HepG2 (cell line): ENCODE data around the gene STMN3. TPM values are rescaled to one million over a fixed set of nuclear protein-coding genes. Genes with fewer than 3 reads are reported as not detected.

Experiments
- ARNT ChIP-seq: fragments of 450-650 bp; IDR thresholded peaks from 2 replicates; pipeline ENCODE4 v1.6.1; 2017
- ATF2 ChIP-seq: sonication (generic); formaldehyde crosslinking; IDR thresholded peaks from 2 replicates; pipeline ENCODE4 v1.4.0; 2020; ENCODE audit warnings: missing genetic modification reagents
- FOXP4 ChIP-seq: sonication (generic); formaldehyde crosslinking; IDR thresholded peaks from 2 replicates; pipeline ENCODE4 v1.4.0; 2020; ENCODE audit warnings: missing genetic modification reagents
- HDAC6 ChIP-seq: fragments of 200-600 bp; sonication (generic); IDR thresholded peaks from 2 replicates; pipeline ENCODE4 v1.7.0; 2017; ENCODE audit warnings: mild to moderate bottlenecking, antibody characterized with exemption, low read length, low read depth
- HNRNPLL ChIP-seq: fragments of 200-400 bp; formaldehyde crosslinking; IDR thresholded peaks from 2 replicates; pipeline ENCODE4 v1.6.1; 2017; ENCODE audit warnings: mild to moderate bottlenecking, low read depth, low read length; ENCODE audit not compliant: poor library complexity, severe bottlenecking
- HNRNPUL1 ChIP-seq: fragments of 200-400 bp; formaldehyde crosslinking; IDR thresholded peaks from 2 replicates; pipeline ENCODE4 v1.6.1; 2017; ENCODE audit warnings: low read depth, mild to moderate bottlenecking, low read length, moderate library complexity
- MAFK ChIP-seq, 2 experiments: IDR thresholded peaks in 1 of 2; conservative IDR thresholded peaks in 1 of 2; 2 replicates each; pipeline ENCODE4 v1.6.1; 2011; ENCODE audit warnings: improper control_type of control experiment in 2 of 2, low read length in 2 of 2
- MXD1 ChIP-seq: sonication (generic); formaldehyde crosslinking; IDR thresholded peaks from 2 replicates; pipeline ENCODE4 v1.4.0; 2020; ENCODE audit warnings: mild to moderate bottlenecking, missing genetic modification reagents
- PHF20 ChIP-seq: sonication (generic); formaldehyde crosslinking; IDR thresholded peaks from 2 replicates; pipeline ENCODE4 v1.5.0; 2020; ENCODE audit warnings: mild to moderate bottlenecking, missing genetic modification reagents
- POGZ ChIP-seq: sonication (generic); formaldehyde crosslinking; IDR thresholded peaks from 2 replicates; pipeline ENCODE4 v1.4.0; 2020; ENCODE audit warnings: mild to moderate bottlenecking, missing genetic modification reagents
- RFXAP ChIP-seq: sonication (generic); formaldehyde crosslinking; IDR thresholded peaks from 2 replicates; pipeline ENCODE4 v1.4.0; 2020; ENCODE audit warnings: missing genetic modification reagents, borderline replicate concordance
- SRSF1 ChIP-seq: fragments of 200-400 bp; formaldehyde crosslinking; optimal IDR thresholded peaks from 2 replicates; pipeline ENCODE3; 2017; ENCODE audit warnings: mild to moderate bottlenecking, low read depth, low read length, moderate library complexity
- TFAP4 ChIP-seq: sonication (generic); IDR thresholded peaks from 2 replicates; pipeline ENCODE4 v1.6.1; 2016; ENCODE audit warnings: low read depth, borderline replicate concordance
- ZBTB2 ChIP-seq: sonication (generic); formaldehyde crosslinking; IDR thresholded peaks from 2 replicates; pipeline ENCODE4 v1.8.0; 2022; ENCODE audit warnings: low read depth, missing genetic modification reagents
- ZFP37 ChIP-seq: sonication (generic); formaldehyde crosslinking; IDR thresholded peaks from 2 replicates; pipeline ENCODE4 v1.4.0; 2020; ENCODE audit warnings: missing genetic modification reagents, borderline replicate concordance
- ZNF296 ChIP-seq: sonication (generic); formaldehyde crosslinking; conservative IDR thresholded peaks from 2 replicates; pipeline ENCODE4 v1.5.0; 2020; ENCODE audit warnings: mild to moderate bottlenecking, missing genetic modification reagents
- ZNF343 ChIP-seq: sonication (generic); formaldehyde crosslinking; IDR thresholded peaks from 2 replicates; pipeline ENCODE4 v1.4.0; 2020; ENCODE audit warnings: mild to moderate bottlenecking, missing genetic modification reagents
- ZNF547 ChIP-seq: sonication (generic); formaldehyde crosslinking; IDR thresholded peaks from 2 replicates; pipeline ENCODE4 v1.5.1; 2020; ENCODE audit warnings: mild to moderate bottlenecking, missing genetic modification reagents
- ZNF691 ChIP-seq: sonication (generic); formaldehyde crosslinking; IDR thresholded peaks from 2 replicates; pipeline ENCODE4 v1.4.0; 2020; ENCODE audit warnings: missing genetic modification reagents, low read depth, mild to moderate bottlenecking, borderline replicate concordance
- ZNF891 ChIP-seq: sonication (generic); formaldehyde crosslinking; IDR thresholded peaks from 2 replicates; pipeline ENCODE4 v1.5.0; 2020; ENCODE audit warnings: mild to moderate bottlenecking, missing genetic modification reagents
- polyA plus RNA-seq, 8 experiments: library from polyadenylated mRNA; depleted of rRNA in 3 of 8; stranded (reverse) in 7 of 8; unstranded in 1 of 8; fragments of >200 nt; fragmentation: Illumina TruSeq in 4 of 8; extraction: Trizol in 4 of 8; gene quantifications; 2 replicates each; pipeline versions ENCODE4 v1.2.1 to v1.2.3, GENCODE V29; 2011 to 2016; ENCODE audit warnings: low read depth in 4 of 8, missing spikeins in 1 of 8, mixed read lengths in 1 of 8; ENCODE audit not compliant: insufficient read depth in 1 of 8
- total RNA-seq, 5 experiments: library from RNA; depleted of rRNA; stranded (reverse); fragments of >200 nt; fragmentation: Illumina TruSeq; extraction: Trizol; gene quantifications; 2 replicates each; pipeline ENCODE4 v1.2.3, GENCODE V29; 2016; ENCODE audit warnings: low read depth in 1 of 5

The STMN3 gene
- total and polyA plus RNA-seq, 2 of the 13 experiments (the other 11 are each of a cell fraction or from before 2014, with no cell fraction given): 21.0 to 48.3 TPM

- TF ChIP-seq ARNT: no peak
- TF ChIP-seq PHF20 (CRISPR knock-in tag): peak; percentile 73
- TF ChIP-seq ZNF691 (CRISPR knock-in tag): peak; percentile 97
- peak; percentile 83 for TF ChIP-seq ZNF547
- TF ChIP-seq ZBTB2 (CRISPR knock-in tag): peak; percentile 98
- no peak for TF ChIP-seq SRSF1
- no peak for TF ChIP-seq MAFK (conservative IDR thresholded peaks at IDR 0.05 in 1 of 2, IDR thresholded peaks at IDR 0.05 in 1 of 2; ENCODE audit: low read length in 2 of 2)
- peak; percentile 92 for TF ChIP-seq ZNF296 (CRISPR knock-in tag)
- no peak for TF ChIP-seq HNRNPUL1
- TF ChIP-seq ZNF891 (CRISPR knock-in tag): peak; percentile 96; the same call in 1 of the 2 replicates
- peak; percentile 88; the same call in 1 of the 2 replicates for TF ChIP-seq RFXAP
- TF ChIP-seq POGZ: peak; percentile 44; the same call in 1 of the 2 replicates
- peak; percentile 80; the same call in 1 of the 2 replicates for TF ChIP-seq ZNF343 (CRISPR knock-in tag)
- TF ChIP-seq FOXP4 (CRISPR knock-in tag): peak; percentile 39; the same call in 1 of the 2 replicates
- no peak for TF ChIP-seq HDAC6
- TF ChIP-seq HNRNPLL: peak; percentile 94
- TF ChIP-seq ATF2 (CRISPR knock-in tag): peak; percentile 96
- TF ChIP-seq ZFP37: peak; percentile 99
- TF ChIP-seq MXD1 (CRISPR knock-in tag): peak; percentile 98
- no peak; the same call in 1 of the 2 replicates for TF ChIP-seq TFAP4
These were observed at the start of gene STMN3 (continued) for GRCh38 chr20:63653041-63653973.
